Right lobe of liver (tissue), 4 donors: Measurements from ENCODE around the gene CCDC24.

Source experiments
- CTCF ChIP-seq, 4 donors: fragments of 200-600 bp in 3 of 4; fragments of 450-650 bp in 1 of 4; IDR thresholded peaks; one replicate each; pipeline versions ENCODE4 v1.5.1 to v1.8.0; 2016 to 2022; ENCODE audit warnings: antibody characterized with exemption in 4 of 4, mild to moderate bottlenecking in 2 of 4
- POLR2A ChIP-seq: fragments of 450-650 bp; IDR thresholded peaks from one replicate; pipeline ENCODE4 v1.6.1; 2017; ENCODE audit warnings: antibody characterized with exemption, mild to moderate bottlenecking
- donor health status: DM: no; HTN: no; CAD: no.
- donor health status: DM: no; HTN: no; CAD: no.
- donor health status: DM: no; HTN: yes; CAD: no.

GRCh38 chr1:44014365-44015104 is 23.1 kb downstream of the CCDC24 start:
- no peak for TF ChIP-seq CTCF (IDR thresholded peaks at IDR 0.05)
- no peak for TF ChIP-seq POLR2A
